Motor neuron (in vitro differentiated cells): ENCODE results near the gene INPP5F. TPM values are rescaled to one million over a fixed set of nuclear protein-coding genes. Genes with fewer than 3 reads are reported as not detected.
A peak's percentile ranks its signal among the peaks of the same experiment; 100 is the strongest.

Experiments used
- ATAC-seq, 8 experiments: fragments of 200-7000 bp; cut with Tn5 transposase; replicated peaks in 6 of 8; 2 replicates each; pipeline ENCODE4 v1.8.0; 2021; ENCODE audit warnings: mild to moderate bottlenecking in 8 of 8, moderate library complexity in 8 of 8
- H3K27ac ChIP-seq, 2 donors: fragments of 250-450 bp; sonication (Bioruptor Pico); 2 replicates each; pipeline ENCODE4 v1.9.0; 2021; ENCODE audit warnings: antibody characterized with exemption in 2 of 2, mild to moderate bottlenecking in 2 of 2, moderate library complexity in 1 of 2
- H3K4me1 ChIP-seq, 2 donors: fragments of 250-450 bp; sonication (Bioruptor Pico); replicated peaks in 1 of 2; 2 replicates each; pipeline ENCODE4 v1.6.1; 2021; ENCODE audit warnings: antibody characterized with exemption in 2 of 2, mild to moderate bottlenecking in 2 of 2, moderate library complexity in 1 of 2
- H3K4me3 ChIP-seq, 5 donors: fragments of 250-450 bp; sonication (Bioruptor Pico); 2 replicates each; pipeline ENCODE4 v1.9.0; 2021; ENCODE audit warnings: antibody characterized with exemption in 5 of 5, mild to moderate bottlenecking in 5 of 5, moderate library complexity in 4 of 5
- whole genome bisulfite sequencing, 10 experiments: fragments of 450-650 bp; shearing (Covaris generic); methylation state at CpG; one replicate each; pipeline ENCODE4 v1.0.0; 2022; 5-methylcytosine and 5-hydroxymethylcytosine counted together
- in situ Hi-C, 9 experiments: fragments of 400-800 bp; cut with MboI; loops; one replicate each; pipeline ENCODE4 v1.15.0; 2021; ENCODE audit warnings: low sequenced_read_pairs in 9 of 9, low pct_unique_long_range_greater_than_20kb in 2 of 9; ENCODE audit not compliant: unreplicated experiment in 9 of 9
- total RNA-seq, 8 experiments: library from RNA; unstranded; fragments of 300-600 nt; gene quantifications; 2 replicates each; pipeline versions ENCODE4 v1.2.3 to v1.2.4, GENCODE V29; 2022

The INPP5F gene
- total RNA-seq, result 100 to 1,000 TPM in 3 of 8 experiments, 10 to 100 TPM in 2, 1 to 10 TPM in 3; 5.1 to 119 (median 59.5) TPM

- peak; percentile 86 to 93 (median 88) for ATAC-seq
- Histone ChIP-seq H3K27ac (peak within 1 kb of the TSS; percentile 91 to 92), H3K4me1 (peaks cover 16 to 22% of the 10 kb centered on the region in 2 donors), H3K4me3 (peak within 1 kb of the TSS; percentile 64 to 89 (median 76))
- WGBS, 10 experiments, result no CpG with 5 or more reads among the region's 95 CpGs
- in situ Hi-C loops, result no loop called here
Observed at GRCh38 chr10:119725828-119726675, at the start of gene INPP5F. INPP5F (plus strand) TSS chr10:119726050; CDS start chr10:119726263, 213 bp downstream.

GRCh38 chr10:119677126-119677525, 48.7 kb upstream of the INPP5F start:
- Histone ChIP-seq H3K27ac (no peak overlapping the region), H3K4me1 (no peaks in the 10 kb centered on the region), H3K4me3 (no peak overlapping the region)
- in situ Hi-C loops, result no loop called here
- ATAC-seq, result peak in 3 of 8 experiments; percentile 13 to 81 (median 22)
- WGBS, 10 experiments, result 46 to 100% (median 80%) methylated on average over 1 to 6 of the region's 6 CpGs; no CpG with 5 or more reads in 1 of the 10 experiments

GRCh38 chr10:119677904-119678755, 47.7 kb upstream of the INPP5F start:
- in situ Hi-C loops, result no loop called here
- no peak overlapping the region for H3K4me3 ChIP-seq
- H3K4me1 ChIP-seq, result no peaks in the 10 kb centered on the region
- no peak overlapping the region for H3K27ac ChIP-seq
- 52 to 100% (median 94%) methylated on average over 2 to 9 of the region's 13 CpGs for WGBS, 10 experiments
- no peak for ATAC-seq

- WGBS, 10 experiments, result 71 to 100% (median 86%) methylated on average over 1 to 6 of the region's 7 CpGs; no CpG with 5 or more reads in 2 of the 10 experiments
- no peaks in the 10 kb centered on the region for H3K4me1 ChIP-seq
- no peak overlapping the region for H3K27ac ChIP-seq
- no peak overlapping the region for H3K4me3 ChIP-seq
- ATAC-seq, result peak in 1 of 8 experiments; percentile 1
- in situ Hi-C loops, result no loop called here
Observed at GRCh38 chr10:119679480-119679829, 46.4 kb upstream of the INPP5F start.

GRCh38 chr10:119680050-119680449, 45.8 kb upstream of the INPP5F start:
- H3K27ac ChIP-seq, result no peak overlapping the region
- WGBS, 10 experiments, result 0 to 100% (median 83%) methylated on average over 1 to 3 of the region's 4 CpGs; no CpG with 5 or more reads in 3 of the 10 experiments
- ATAC-seq, result peak in 2 of 8 experiments; percentile 2 to 7
- no peak overlapping the region for H3K4me3 ChIP-seq
- H3K4me1 ChIP-seq, result no peaks in the 10 kb centered on the region
- in situ Hi-C loops, result no loop called here

GRCh38 chr10:119680650-119681081, 45.2 kb upstream of the INPP5F start:
- Histone ChIP-seq H3K4me3 (no peak overlapping the region), H3K4me1 (peaks cover 0 to 4% of the 10 kb centered on the region in 2 donors), H3K27ac (no peak overlapping the region)
- in situ Hi-C loops, result no loop called here
- WGBS, 10 experiments, result 18 to 94% (median 70%) methylated on average over 3 to 8 of the region's 9 CpGs; no CpG with 5 or more reads in 4 of the 10 experiments
- peak in 2 of 8 experiments; percentile 17 to 51 for ATAC-seq

GRCh38 chr10:119686465-119687191, 39.2 kb upstream of the INPP5F start:
- Histone ChIP-seq H3K4me1 (peaks cover 25 to 35% of the 10 kb centered on the region in 2 donors), H3K4me3 (peak overlapping the region; percentile 12 to 30 (median 24)), H3K27ac (peak overlapping the region; percentile 62 to 77)
- WGBS, 10 experiments, result 0 to 27% (median 2%) methylated on average over 1 to 13 of the region's 24 CpGs; no CpG with 5 or more reads in 2 of the 10 experiments
- in situ Hi-C loops, result no loop called here
- ATAC-seq, result peak; percentile 61 to 89 (median 78)

GRCh38 chr10:119687192-119688032, 38.4 kb upstream of the INPP5F start:
- Histone ChIP-seq H3K27ac (peak overlapping the region; percentile 62 to 77), H3K4me1 (peaks cover 25 to 35% of the 10 kb centered on the region in 2 donors), H3K4me3 (peak overlapping the region; percentile 12 to 30 (median 24))
- in situ Hi-C loops, result no loop called here
- ATAC-seq, result peak in 5 of 8 experiments; percentile 25 to 53 (median 46)
- 0 to 79% (median 16%) methylated on average over 1 to 9 of the region's 10 CpGs for WGBS, 10 experiments

GRCh38 chr10:119688033-119688508, 37.8 kb upstream of the INPP5F start:
- ATAC-seq, result peak in 3 of 8 experiments; percentile 22 to 34 (median 34)
- Histone ChIP-seq H3K4me1 (peaks cover 29 to 36% of the 10 kb centered on the region in 2 donors), H3K4me3 (peak overlapping the region in 3 of 5 donors; percentile 24 to 30 (median 27)), H3K27ac (peak overlapping the region; percentile 62 to 77)
- WGBS, 10 experiments, result 79 to 100% (median 83%) methylated on average over 1 to 4 of the region's 4 CpGs; no CpG with 5 or more reads in 3 of the 10 experiments
- in situ Hi-C loops, result no loop called here

GRCh38 chr10:119689016-119689580, 36.8 kb upstream of the INPP5F start:
- in situ Hi-C loops, result no loop called here
- Histone ChIP-seq H3K4me3 (no peak overlapping the region), H3K4me1 (peaks cover 31 to 43% of the 10 kb centered on the region in 2 donors), H3K27ac (no peak overlapping the region)
- 20 to 94% (median 68%) methylated on average over 1 to 6 of the region's 6 CpGs; no CpG with 5 or more reads in 1 of the 10 experiments for WGBS, 10 experiments
- no peak for ATAC-seq

GRCh38 chr10:119691726-119692125, 34.1 kb upstream of the INPP5F start:
- no peak for ATAC-seq
- in situ Hi-C loops, result no loop called here
- Histone ChIP-seq H3K4me1 (peaks cover 31 to 37% of the 10 kb centered on the region in 2 donors), H3K27ac (no peak overlapping the region), H3K4me3 (no peak overlapping the region)
- 40 to 100% (median 100%) methylated on average over 1 to 3 of the region's 3 CpGs; no CpG with 5 or more reads in 4 of the 10 experiments for WGBS, 10 experiments
